GM18873 (cell line): ENCODE data around the gene PRRC2A.
A peak's percentile ranks its signal among the peaks of the same experiment; 100 is the strongest.

Experiments
- ATAC-seq: cut with Tn5 transposase; IDR thresholded peaks from one replicate; pipeline ENCODE4 v1.9.1; 2021; ENCODE audit warnings: mild to moderate bottlenecking, moderate library complexity, moderate number of reproducible peaks; ENCODE audit not compliant: unreplicated experiment, low FRiP score

PRRC2A gene

GRCh38 chr6:31643818-31644454, 23.4 kb downstream of the PRRC2A start:
- ATAC-seq: no peak

GRCh38 chr6:31645325-31645724, 24.8 kb downstream of the PRRC2A start:
- ATAC-seq: no peak

- peak; percentile 19 for ATAC-seq
Measured at GRCh38 chr6:31651602-31652191, 31.2 kb downstream of the PRRC2A start.

GRCh38 chr6:31652925-31653724, 32.6 kb downstream of the PRRC2A start:
- peak; percentile 48 for ATAC-seq

- no peak for ATAC-seq
Measured at GRCh38 chr6:31654574-31655348, 34.2 kb downstream of the PRRC2A start.

- no peak for ATAC-seq
Measured at GRCh38 chr6:31655349-31656237, 35.1 kb downstream of the PRRC2A start, which contains the start of gene APOM. APOM (plus strand) TSS chr6:31655894; CDS start chr6:31655967, 73 bp downstream.

GRCh38 chr6:31657406-31658157, 37.1 kb downstream of the PRRC2A start:
- no peak for ATAC-seq

- ATAC-seq: no peak
Measured at GRCh38 chr6:31658158-31658688, 37.7 kb downstream of the PRRC2A start.

GRCh38 chr6:31658983-31659648, 38.6 kb downstream of the PRRC2A start:
- ATAC-seq: no peak

GRCh38 chr6:31659649-31660380, 39.3 kb downstream of the PRRC2A start:
- no peak for ATAC-seq

- ATAC-seq: no peak
Measured at GRCh38 chr6:31660381-31661261, 40.1 kb downstream of the PRRC2A start, which contains the start of gene C6orf47. C6orf47 (minus strand) TSS chr6:31660778; CDS start chr6:31659947, 831 bp downstream.

GRCh38 chr6:31661262-31662123, 41.0 kb downstream of the PRRC2A start:
- ATAC-seq: no peak

- no peak for ATAC-seq
Measured at GRCh38 chr6:31662124-31662723, 41.7 kb downstream of the PRRC2A start.

- no peak for ATAC-seq
Measured at GRCh38 chr6:31663126-31663960, 42.8 kb downstream of the PRRC2A start.
